Measurements from ENCODE around the gene GPR137. TPM values are rescaled to one million over a fixed set of nuclear protein-coding genes. Genes with fewer than 3 reads are reported as not detected.

Gene GPR137
- total and polyA plus RNA-seq, 9 of the 15 experiments (the other 6 are each of a cell fraction or from before 2014, with no cell fraction given) = 0.32 to 26.7 (median 10.7) TPM

GRCh38 chr11:64284048-64284961 is 1.3 kb upstream of the GPR137 start, which contains the start of gene BAD:
Gene BAD, minus strand, starts transcription at chr11:64284665. Its CDS starts 297 bp downstream, at chr11:64284368.
- Histone ChIP-seq H3K9ac (ENCODE audit: insufficient read depth in 1 of 2, low read depth in 2 of 2, low read length in 2 of 2) (peak within 1 kb of the TSS; percentile 69 to 95), H3K9me1 (ENCODE audit: control insufficient read depth, insufficient read depth, low read length) (no peaks in the 10 kb centered on the region), H3K4me1 (replicated peaks in 1 of 2; ENCODE audit: control insufficient read depth in 2 of 2, insufficient read depth in 2 of 2, low read length in 2 of 2) (peaks cover 7 to 43% of the 10 kb centered on the region in 2 experiments; a peak in 4 of 5 replicates), H3K27me3 (ENCODE audit: control insufficient read depth in 2 of 2, insufficient read depth in 2 of 2, low read length in 2 of 2) (no peaks in the 10 kb centered on the region), H3K27ac (ENCODE audit: extremely low read depth, low read depth, low read length) (peak within 1 kb of the TSS; percentile 79), H3K4me2 (ENCODE audit: insufficient read depth, low read length) (peak within 1 kb of the TSS; percentile 80), H3K36me3 (ENCODE audit: control insufficient read depth, insufficient read depth, low read length) (peaks cover 4% of the 10 kb centered on the region; the same call in 1 of the 3 replicates), H3K79me2 (ENCODE audit: control insufficient read depth, insufficient read depth, low read length) (peaks cover 12% of the 10 kb centered on the region; the same call in 1 of the 3 replicates), H2AFZ (ENCODE audit: low read depth, low read length) (peak within 1 kb of the TSS; percentile 93), H3K9me3 (replicated peaks; ENCODE audit: control insufficient read depth, insufficient read depth, low read depth, low read length) (no peaks in the 10 kb centered on the region), H3K4me3 (peak within 1 kb of the TSS; percentile 91), H4K20me1 (replicated peaks; ENCODE audit: control insufficient read depth, insufficient read depth, low read length) (no peaks in the 10 kb centered on the region)
- FAIRE-seq = peak; percentile 98
- intact Hi-C loops (cut with micrococcal nuclease) = no loop called here
- WGBS (ENCODE audit: insufficient coverage, low coverage, missing lambda C conversion rate) = 21% methylated on average over 17 of the region's 44 CpGs
- POLR2A ChIA-PET = interaction anchor here (0.5 to 5.1 kb wide), 10 partner anchors 10 to 188 kb away, joined by 3 to 54 read pairs (median 4); partner anchors contain the start of genes ESRRA, FERMT3 and STIP1
- TSS peak; percentile 69 for BruUV-seq (replicated peaks)
- ATAC-seq = peak; percentile 96
- DNase-seq (ENCODE audit: extremely low read depth in 1 of 4, low spot score in 3 of 4) = peak; percentile 97 to 99 (median 98)
- in situ Hi-C loops (cut with MboI) = no loop called here
- CTCF ChIA-PET (ENCODE audit: low intra/inter-chr PET ratio) = interaction anchor here (0.8 kb wide), 1 partner anchor 13 kb away, joined by 3 read pairs; no protein-coding TSS in a partner anchor
- TF ChIP-seq XRCC5 (IDR thresholded peaks at IDR 0.05; ENCODE audit: low read depth, low read length) = 0 out of 2 replicates have a peak, but pooled peaks have one; percentile 58
- TF ChIP-seq JUND (IDR thresholded peaks at IDR 0.05; ENCODE audit: borderline replicate concordance, low read depth, low read length) = peak; percentile 48
- no peak for TF ChIP-seq JUND (tag; IDR thresholded peaks at IDR 0.05; ENCODE audit: borderline replicate concordance, low read depth, low read length)
- peak; percentile 73; the same call in 1 of the 2 replicates for TF ChIP-seq SUPT5H (IDR thresholded peaks at IDR 0.05)
- TF ChIP-seq ZNF175 (CRISPR knock-in tag; IDR thresholded peaks at IDR 0.05; ENCODE audit: low read depth) = no peak
- TF ChIP-seq PML (IDR thresholded peaks at IDR 0.05; ENCODE audit: low read length) = peak; percentile 33; the same call in 1 of the 2 replicates
- TF ChIP-seq SRF (CRISPR knock-in tag; IDR thresholded peaks at IDR 0.05) = peak in 1 of 2 experiments; percentile 43; a peak in 1 of 4 replicates
- TF ChIP-seq, protein P1, sequence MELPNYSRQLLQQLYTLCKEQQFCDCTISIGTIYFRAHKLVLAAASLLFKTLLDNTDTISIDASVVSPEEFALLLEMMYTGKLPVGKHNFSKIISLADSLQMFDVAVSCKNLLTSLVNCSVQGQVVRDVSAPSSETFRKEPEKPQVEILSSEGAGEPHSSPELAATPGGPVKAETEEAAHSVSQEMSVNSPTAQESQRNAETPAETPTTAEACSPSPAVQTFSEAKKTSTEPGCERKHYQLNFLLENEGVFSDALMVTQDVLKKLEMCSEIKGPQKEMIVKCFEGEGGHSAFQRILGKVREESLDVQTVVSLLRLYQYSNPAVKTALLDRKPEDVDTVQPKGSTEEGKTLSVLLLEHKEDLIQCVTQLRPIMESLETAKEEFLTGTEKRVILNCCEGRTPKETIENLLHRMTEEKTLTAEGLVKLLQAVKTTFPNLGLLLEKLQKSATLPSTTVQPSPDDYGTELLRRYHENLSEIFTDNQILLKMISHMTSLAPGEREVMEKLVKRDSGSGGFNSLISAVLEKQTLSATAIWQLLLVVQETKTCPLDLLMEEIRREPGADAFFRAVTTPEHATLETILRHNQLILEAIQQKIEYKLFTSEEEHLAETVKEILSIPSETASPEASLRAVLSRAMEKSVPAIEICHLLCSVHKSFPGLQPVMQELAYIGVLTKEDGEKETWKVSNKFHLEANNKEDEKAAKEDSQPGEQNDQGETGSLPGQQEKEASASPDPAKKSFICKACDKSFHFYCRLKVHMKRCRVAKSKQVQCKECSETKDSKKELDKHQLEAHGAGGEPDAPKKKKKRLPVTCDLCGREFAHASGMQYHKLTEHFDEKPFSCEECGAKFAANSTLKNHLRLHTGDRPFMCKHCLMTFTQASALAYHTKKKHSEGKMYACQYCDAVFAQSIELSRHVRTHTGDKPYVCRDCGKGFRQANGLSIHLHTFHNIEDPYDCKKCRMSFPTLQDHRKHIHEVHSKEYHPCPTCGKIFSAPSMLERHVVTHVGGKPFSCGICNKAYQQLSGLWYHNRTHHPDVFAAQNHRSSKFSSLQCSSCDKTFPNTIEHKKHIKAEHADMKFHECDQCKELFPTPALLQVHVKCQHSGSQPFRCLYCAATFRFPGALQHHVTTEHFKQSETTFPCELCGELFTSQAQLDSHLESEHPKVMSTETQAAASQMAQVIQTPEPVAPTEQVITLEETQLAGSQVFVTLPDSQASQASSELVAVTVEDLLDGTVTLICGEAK (IDR thresholded peaks at IDR 0.05) = peak; percentile 63
- TF ChIP-seq, protein P1 (CRISPR knock-in tag; IDR thresholded peaks at IDR 0.05) = no peak
- TF ChIP-seq FOS (IDR thresholded peaks at IDR 0.05; ENCODE audit: extremely low read depth, insufficient read length) = peak; percentile 51
- no peak for TF ChIP-seq ADNP (tag; IDR thresholded peaks at IDR 0.05)
- TF ChIP-seq POLR2B (IDR thresholded peaks at IDR 0.05; ENCODE audit: low read depth, partially characterized antibody) = peak; percentile 57
